Ascending aorta (tissue), 2 donors: ENCODE data around the gene CUL2. TPM values are rescaled to one million over a fixed set of nuclear protein-coding genes. Genes with fewer than 3 reads are reported as not detected.

Source experiments
- DNase-seq, 2 donors: peaks; one replicate each; pipeline ENCODE4 v3.0.0-alpha.2; 2019; ENCODE audit warnings: low spot score in 2 of 2
- H3K27ac ChIP-seq, 2 donors: fragments of 200-600 bp; sonication (generic); one replicate each; pipeline ENCODE4 v1.5.1; 2016 to 2017; ENCODE audit warnings: mild to moderate bottlenecking in 1 of 2
- H3K27me3 ChIP-seq: fragments of 200-600 bp; sonication (generic); one replicate; pipeline ENCODE4 v1.5.1; 2017
- H3K36me3 ChIP-seq, 2 donors: fragments of 200-600 bp; sonication (generic); one replicate each; pipeline ENCODE4 v1.5.1; 2016
- H3K4me1 ChIP-seq, 2 donors: fragments of 200-600 bp; sonication (generic); one replicate each; pipeline ENCODE4 v1.5.1; 2016 to 2017; ENCODE audit warnings: mild to moderate bottlenecking in 1 of 2
- H3K4me3 ChIP-seq, 2 donors: fragments of 200-600 bp; sonication (generic); one replicate each; pipeline ENCODE4 v1.5.1; 2016 to 2017; ENCODE audit warnings: mild to moderate bottlenecking in 1 of 2
- H3K9me3 ChIP-seq, 2 donors: fragments of 200-600 bp; sonication (generic); one replicate each; pipeline ENCODE4 v1.5.1; 2016
- CTCF ChIP-seq, 3 experiments: fragments of 200-600 bp in 2 of 3; fragments of 450-650 bp in 1 of 3; sonication (generic) in 2 of 3; IDR thresholded peaks; one replicate each; pipeline ENCODE4 v1.5.1; 2016 to 2019; ENCODE audit warnings: antibody characterized with exemption in 3 of 3, mild to moderate bottlenecking in 1 of 3, moderate library complexity in 1 of 3
- intact Hi-C: fragments of 100-400 bp; cut with DNase I; formaldehyde crosslinking; loops from one replicate; pipeline ENCODE4 v1.15.1; 2023
- total RNA-seq: library from RNA; depleted of rRNA; stranded (reverse); fragments of >200 nt; gene quantifications from one replicate; pipeline ENCODE4 v1.1.0, GENCODE V29; 2016

The CUL2 gene
- total RNA-seq, 1 donor from 2014 or later: 9.7 TPM

DNA sequence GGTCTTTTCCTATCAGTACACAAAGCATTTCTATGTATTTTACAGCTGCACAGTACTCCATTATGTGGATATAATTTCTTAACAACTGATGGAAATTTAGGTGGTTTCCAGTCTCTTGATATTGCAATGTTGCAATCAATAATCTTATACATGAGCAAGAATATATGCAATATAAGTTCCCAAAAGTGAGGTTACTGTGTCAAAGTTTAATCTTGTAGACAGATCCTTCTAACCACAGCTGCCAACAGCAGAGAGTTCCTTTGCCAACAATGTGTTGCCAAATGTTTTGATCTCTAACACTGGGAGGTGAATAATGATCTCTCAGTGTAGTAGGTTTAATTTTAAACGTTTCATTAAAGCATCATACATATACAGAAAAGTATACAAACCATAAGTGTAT, 54.5 kb downstream of the CUL2 start:
- no peaks in the 10 kb centered on the region for H3K4me1 ChIP-seq
- H3K4me3 ChIP-seq: no peak overlapping the region
- peaks cover 51 to 59% of the 10 kb centered on the region in 2 donors for H3K36me3 ChIP-seq
- H3K9me3 ChIP-seq: no peaks in the 10 kb centered on the region
- no peak for DNase-seq
- intact Hi-C loops: no loop called here
- TF ChIP-seq CTCF (IDR thresholded peaks at IDR 0.05): no peak
- no peak overlapping the region for H3K27ac ChIP-seq
- H3K27me3 ChIP-seq: no peaks in the 10 kb centered on the region

GRCh38 chr10:35027567-35027966, 62.6 kb downstream of the CUL2 start:
- Histone ChIP-seq H3K36me3 (peaks cover 34 to 52% of the 10 kb centered on the region in 2 donors), H3K27ac (no peak overlapping the region), H3K4me1 (no peaks in the 10 kb centered on the region), H3K9me3 (no peaks in the 10 kb centered on the region), H3K4me3 (no peak overlapping the region), H3K27me3 (no peaks in the 10 kb centered on the region)
- intact Hi-C loops: loop anchor here (1.0 kb wide), 1 partner anchor 361 kb away; no protein-coding TSS in a partner anchor
- TF ChIP-seq CTCF (IDR thresholded peaks at IDR 0.05): peak in 2 of 3 experiments; percentile 28 to 40
- no peak for DNase-seq

- H3K9me3 ChIP-seq: no peaks in the 10 kb centered on the region
- peaks cover 23 to 41% of the 10 kb centered on the region in 2 donors for H3K36me3 ChIP-seq
- no peak for TF ChIP-seq CTCF (IDR thresholded peaks at IDR 0.05)
- H3K4me1 ChIP-seq: no peaks in the 10 kb centered on the region
- H3K4me3 ChIP-seq: no peak overlapping the region
- no peak for DNase-seq
- intact Hi-C loops: no loop called here
- H3K27ac ChIP-seq: no peak overlapping the region
- no peaks in the 10 kb centered on the region for H3K27me3 ChIP-seq
Measured at GRCh38 chr10:35025916-35026315, 64.2 kb downstream of the CUL2 start.

GRCh38 chr10:35020481-35020880, 69.7 kb downstream of the CUL2 start:
- Histone ChIP-seq H3K27me3 (no peaks in the 10 kb centered on the region), H3K4me1 (no peaks in the 10 kb centered on the region), H3K9me3 (no peaks in the 10 kb centered on the region), H3K36me3 (peaks cover 10 to 31% of the 10 kb centered on the region in 2 donors), H3K4me3 (no peak overlapping the region), H3K27ac (no peak overlapping the region)
- no peak for DNase-seq
- no peak for TF ChIP-seq CTCF (IDR thresholded peaks at IDR 0.05)
- intact Hi-C loops: no loop called here

DNA sequence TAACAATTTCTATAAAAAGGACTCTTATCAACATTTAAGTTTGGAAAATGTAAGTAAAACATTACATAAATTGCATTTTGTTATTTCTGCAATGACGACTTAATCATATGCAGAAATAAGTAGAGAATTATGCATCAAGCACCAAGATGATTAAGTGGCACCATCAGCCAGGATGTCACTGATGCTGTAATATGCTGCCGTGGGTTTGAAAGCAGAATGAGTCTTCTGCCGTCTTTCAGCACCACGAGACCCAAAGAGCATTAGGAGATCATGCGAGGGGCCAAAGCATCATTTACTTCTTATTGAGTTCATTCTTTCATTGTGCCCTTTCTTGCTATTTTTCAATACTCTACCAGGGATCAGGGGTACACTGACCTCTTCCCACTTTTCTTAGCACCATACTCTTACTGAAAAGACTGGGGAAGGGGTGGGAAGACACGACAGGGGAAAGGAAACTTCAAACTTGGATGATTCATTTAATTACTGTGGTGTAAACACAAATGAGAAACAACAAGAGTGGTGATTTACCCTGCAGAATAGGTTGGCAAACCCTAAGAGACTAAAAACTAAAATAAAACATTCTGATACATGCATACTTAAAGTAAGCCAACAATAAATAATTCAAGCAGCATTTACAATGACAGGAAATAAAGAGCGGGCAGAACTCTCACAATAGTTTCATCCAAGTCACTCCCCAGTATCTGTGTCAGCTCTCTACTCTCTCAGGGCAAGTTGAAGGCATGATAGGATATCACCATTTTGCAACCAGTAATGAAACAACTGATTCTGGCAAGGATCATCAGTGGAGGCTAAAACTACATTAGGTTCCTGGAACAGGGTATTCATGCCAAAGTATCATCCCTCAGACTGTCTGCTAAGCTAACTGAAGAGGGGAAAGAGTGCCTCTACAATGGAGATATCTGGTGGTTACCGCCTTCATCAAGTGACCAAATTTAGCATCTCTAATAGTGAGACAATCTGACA, 70.8 kb downstream of the CUL2 start:
- no peak for DNase-seq
- Histone ChIP-seq H3K27ac (no peak overlapping the region), H3K4me1 (no peaks in the 10 kb centered on the region), H3K36me3 (peaks cover 10 to 24% of the 10 kb centered on the region in 2 donors), H3K27me3 (no peaks in the 10 kb centered on the region), H3K9me3 (no peaks in the 10 kb centered on the region), H3K4me3 (no peak overlapping the region)
- intact Hi-C loops: no loop called here
- no peak for TF ChIP-seq CTCF (IDR thresholded peaks at IDR 0.05)
